Duodenal mucosa (tissue), 2 donors: ENCODE measurements around the gene PHTF2.

Experiments used
- H3K27ac ChIP-seq: one replicate; pipeline ENCODE4 v1.7.0; 2013; ENCODE audit warnings: low read depth, low read length
- H3K27me3 ChIP-seq, 2 donors: one replicate each; pipeline ENCODE4 v1.7.0; 2013; ENCODE audit warnings: low read length in 2 of 2, control low read depth in 1 of 2; ENCODE audit not compliant: insufficient read depth in 2 of 2, control insufficient read depth in 1 of 2
- H3K36me3 ChIP-seq, 2 donors: one replicate each; pipeline ENCODE4 v1.7.0; 2013; ENCODE audit warnings: low read length in 2 of 2, control low read depth in 1 of 2; ENCODE audit not compliant: insufficient read depth in 2 of 2, control insufficient read depth in 1 of 2
- H3K4me1 ChIP-seq, 2 donors: one replicate each; pipeline ENCODE4 v1.7.0; 2013; ENCODE audit warnings: low read length in 2 of 2, control low read depth in 1 of 2; ENCODE audit not compliant: insufficient read depth in 2 of 2, control insufficient read depth in 1 of 2
- H3K4me3 ChIP-seq, 2 donors: one replicate each; pipeline ENCODE4 v1.7.0; 2013; ENCODE audit warnings: low read length in 2 of 2, low read depth in 1 of 2
- H3K9ac ChIP-seq, 2 donors: one replicate each; pipeline ENCODE4 v1.7.0; 2013; ENCODE audit warnings: low read length in 2 of 2, low read depth in 1 of 2
- H3K9me3 ChIP-seq, 2 donors: one replicate each; pipeline ENCODE4 v1.7.0; 2013; ENCODE audit warnings: low read length in 2 of 2, control low read depth in 1 of 2; ENCODE audit not compliant: control insufficient read depth in 1 of 2

The PHTF2 gene

GRCh38 chr7:77802557-77803405 lies 4.2 kb downstream of the PHTF2 start:
- Histone ChIP-seq H3K27me3 (no peaks in the 10 kb centered on the region), H3K36me3 (no peaks in the 10 kb centered on the region), H3K4me1 (peaks cover 6 to 18% of the 10 kb centered on the region in 2 donors), H3K9ac (no peak overlapping the region), H3K4me3 (no peak overlapping the region), H3K27ac (no peak overlapping the region), H3K9me3 (peaks cover 0 to 13% of the 10 kb centered on the region in 2 donors)

GRCh38 chr7:77806425-77806824 lies 7.9 kb downstream of the PHTF2 start:
- H3K27me3 ChIP-seq: no peaks in the 10 kb centered on the region
- no peak overlapping the region for H3K4me3 ChIP-seq
- no peaks in the 10 kb centered on the region for H3K4me1 ChIP-seq
- no peak overlapping the region for H3K27ac ChIP-seq
- no peak overlapping the region for H3K9ac ChIP-seq
- H3K36me3 ChIP-seq: no peaks in the 10 kb centered on the region
- peaks cover 0 to 13% of the 10 kb centered on the region in 2 donors for H3K9me3 ChIP-seq

DNA sequence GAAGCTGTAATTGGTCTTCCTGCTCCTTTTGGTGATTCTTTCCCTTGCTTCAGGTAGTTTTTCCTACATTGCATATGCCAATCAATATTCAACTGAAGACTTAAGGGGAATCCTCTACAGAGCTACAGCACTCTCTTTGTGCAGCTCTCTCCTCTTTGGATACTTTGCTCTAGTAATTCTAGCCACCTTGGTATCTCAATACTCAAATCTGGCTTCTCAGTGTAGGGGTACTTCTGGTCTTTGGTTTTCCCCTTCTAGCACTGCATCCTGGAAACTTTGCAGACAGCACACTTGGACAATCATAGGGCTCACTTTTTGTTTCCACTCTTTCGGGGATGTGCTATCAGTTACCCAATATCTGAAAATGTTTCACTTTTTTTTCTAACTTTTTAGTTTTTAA lies 9.9 kb downstream of the PHTF2 start:
- Histone ChIP-seq H3K9me3 (peaks cover 0 to 13% of the 10 kb centered on the region in 2 donors), H3K27me3 (no peaks in the 10 kb centered on the region), H3K9ac (no peak overlapping the region), H3K36me3 (no peaks in the 10 kb centered on the region), H3K4me3 (no peak overlapping the region), H3K4me1 (no peaks in the 10 kb centered on the region), H3K27ac (no peak overlapping the region)

DNA sequence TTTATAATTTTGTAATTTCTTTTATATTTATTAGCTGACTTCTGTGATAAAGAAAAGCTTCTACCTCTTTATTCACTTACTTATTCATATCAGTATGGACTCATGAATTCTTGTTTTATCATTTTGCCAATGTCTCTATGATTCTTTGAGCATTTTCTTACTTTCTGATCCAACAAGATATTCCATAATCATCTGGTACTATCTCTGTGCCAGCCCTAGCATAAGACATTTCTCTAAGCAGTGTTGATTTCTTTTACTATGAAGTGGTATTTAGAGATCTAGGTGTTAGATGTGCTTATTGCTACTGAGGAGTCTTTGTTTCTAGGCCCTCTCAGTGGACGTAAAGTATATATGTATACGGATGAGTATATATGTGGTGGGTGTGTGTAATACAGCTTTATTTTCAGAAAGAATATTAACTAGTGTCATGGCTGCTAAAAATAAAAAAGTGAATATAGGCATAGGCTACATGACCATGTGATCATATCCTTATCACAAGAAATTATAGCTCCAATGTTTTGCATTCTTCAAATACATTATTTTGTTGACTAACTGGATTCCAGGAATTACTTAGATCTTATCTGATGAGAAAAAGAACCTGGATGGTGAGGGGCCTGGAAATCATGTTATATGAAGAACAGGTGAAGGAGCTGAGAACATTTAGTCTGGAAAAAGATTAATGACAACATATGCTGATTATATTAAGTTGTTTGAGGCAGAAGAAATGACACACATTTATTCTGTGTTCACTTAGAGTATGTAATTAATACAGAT lies 13.1 kb downstream of the PHTF2 start:
- no peaks in the 10 kb centered on the region for H3K36me3 ChIP-seq
- H3K9ac ChIP-seq: no peak overlapping the region
- H3K4me1 ChIP-seq: no peaks in the 10 kb centered on the region
- H3K27me3 ChIP-seq: no peaks in the 10 kb centered on the region
- peaks cover 0 to 6% of the 10 kb centered on the region in 2 donors for H3K9me3 ChIP-seq
- no peak overlapping the region for H3K4me3 ChIP-seq
- H3K27ac ChIP-seq: no peak overlapping the region

DNA sequence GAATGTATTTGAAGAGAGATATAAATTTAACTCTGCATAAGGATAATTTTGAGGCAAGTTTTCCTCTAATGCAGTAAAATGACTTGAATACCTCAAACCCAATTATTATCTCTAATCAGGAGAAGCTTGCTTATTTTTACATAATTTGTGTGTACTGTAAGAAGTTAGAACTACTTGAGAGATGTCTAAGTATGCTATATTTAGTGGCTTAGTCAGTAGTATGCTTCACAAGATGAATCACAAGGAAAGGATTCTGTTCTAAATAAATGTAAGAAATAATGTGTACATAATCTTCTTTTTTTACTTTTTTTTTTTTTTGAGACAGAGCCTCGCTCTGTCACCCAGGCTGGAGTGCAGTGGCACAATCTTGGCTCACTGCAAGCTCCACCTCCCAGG lies 13.7 kb downstream of the PHTF2 start:
- Histone ChIP-seq H3K27ac (no peak overlapping the region), H3K9me3 (peaks cover 0 to 5% of the 10 kb centered on the region in 2 donors), H3K27me3 (no peaks in the 10 kb centered on the region), H3K4me1 (no peaks in the 10 kb centered on the region), H3K9ac (no peak overlapping the region), H3K4me3 (no peak overlapping the region), H3K36me3 (no peaks in the 10 kb centered on the region)

DNA sequence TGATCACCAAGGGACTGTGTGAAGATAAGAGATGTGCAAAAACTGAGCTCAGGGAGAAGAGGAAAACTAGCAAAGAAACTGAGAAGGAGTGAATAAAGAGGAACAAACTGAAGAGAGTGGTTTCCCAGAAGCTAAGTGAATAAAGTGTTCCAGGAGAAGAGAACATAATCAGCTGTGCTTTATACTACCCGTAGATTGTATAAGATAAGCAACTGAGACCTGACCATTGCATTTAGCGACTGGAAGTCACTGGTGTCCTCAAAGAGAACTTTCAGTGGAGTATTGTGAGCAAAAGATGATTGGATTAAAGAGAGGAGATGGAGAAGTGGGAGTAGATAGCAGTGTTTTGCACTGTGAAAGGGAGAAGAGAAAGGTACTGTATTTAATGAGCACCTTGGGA lies 14.6 kb downstream of the PHTF2 start:
- no peaks in the 10 kb centered on the region for H3K36me3 ChIP-seq
- H3K9me3 ChIP-seq: peaks cover 0 to 7% of the 10 kb centered on the region in 2 donors
- H3K9ac ChIP-seq: no peak overlapping the region
- H3K27me3 ChIP-seq: no peaks in the 10 kb centered on the region
- H3K4me3 ChIP-seq: no peak overlapping the region
- H3K27ac ChIP-seq: no peak overlapping the region
- H3K4me1 ChIP-seq: no peaks in the 10 kb centered on the region

DNA sequence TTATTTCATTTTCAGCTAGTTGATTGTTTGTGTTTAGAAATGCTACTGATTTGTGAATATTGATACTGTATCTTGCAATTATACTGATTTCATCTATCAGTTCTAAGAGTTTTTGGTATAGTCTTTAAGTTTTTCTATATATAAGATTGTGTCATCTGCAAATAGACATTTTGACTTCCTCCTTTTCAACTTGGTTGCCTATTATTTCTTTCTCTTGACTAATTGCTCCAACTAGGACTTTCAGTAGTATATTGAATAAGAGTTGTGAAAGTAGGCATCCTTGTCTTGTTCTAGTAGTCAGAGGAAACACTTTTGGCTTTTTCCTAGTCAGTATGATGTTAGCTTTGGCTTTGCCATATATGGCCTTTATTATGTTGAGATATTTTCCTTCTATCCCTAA lies 20.4 kb downstream of the PHTF2 start:
- Histone ChIP-seq H3K36me3 (peaks cover 0 to 5% of the 10 kb centered on the region in 2 donors), H3K27me3 (no peaks in the 10 kb centered on the region), H3K27ac (no peak overlapping the region), H3K9me3 (peaks cover 20 to 31% of the 10 kb centered on the region in 2 donors), H3K9ac (no peak overlapping the region), H3K4me3 (no peak overlapping the region), H3K4me1 (no peaks in the 10 kb centered on the region)

GRCh38 chr7:77820967-77821366 lies 22.4 kb downstream of the PHTF2 start:
- no peaks in the 10 kb centered on the region for H3K27me3 ChIP-seq
- no peak overlapping the region for H3K9ac ChIP-seq
- no peaks in the 10 kb centered on the region for H3K4me1 ChIP-seq
- peaks cover 20 to 31% of the 10 kb centered on the region in 2 donors for H3K9me3 ChIP-seq
- H3K27ac ChIP-seq: no peak overlapping the region
- peaks cover 0 to 5% of the 10 kb centered on the region in 2 donors for H3K36me3 ChIP-seq
- H3K4me3 ChIP-seq: no peak overlapping the region

GRCh38 chr7:77822269-77822668 lies 23.7 kb downstream of the PHTF2 start:
- H3K4me1 ChIP-seq: no peaks in the 10 kb centered on the region
- peaks cover 0 to 5% of the 10 kb centered on the region in 2 donors for H3K36me3 ChIP-seq
- no peak overlapping the region for H3K4me3 ChIP-seq
- no peaks in the 10 kb centered on the region for H3K27me3 ChIP-seq
- H3K9ac ChIP-seq: no peak overlapping the region
- peaks cover 20 to 27% of the 10 kb centered on the region in 2 donors for H3K9me3 ChIP-seq
- H3K27ac ChIP-seq: no peak overlapping the region

- peaks cover 18 to 25% of the 10 kb centered on the region in 2 donors for H3K9me3 ChIP-seq
- no peaks in the 10 kb centered on the region for H3K4me1 ChIP-seq
- H3K4me3 ChIP-seq: no peak overlapping the region
- no peak overlapping the region for H3K9ac ChIP-seq
- H3K27me3 ChIP-seq: no peaks in the 10 kb centered on the region
- peaks cover 0 to 5% of the 10 kb centered on the region in 2 donors for H3K36me3 ChIP-seq
- H3K27ac ChIP-seq: no peak overlapping the region
These were observed 25.2 kb downstream of the PHTF2 start for GRCh38 chr7:77823787-77824186.
